KMS-11 (cell line): ENCODE data around the gene TROAP.

Experiments
- H2AFZ ChIP-seq: fragments of 200-600 bp; sonication (generic); 2 replicates; pipeline ENCODE4 v1.6.1; 2016; ENCODE audit warnings: antibody characterized with exemption, mixed run types, low read depth
- H3K27ac ChIP-seq: fragments of 200-600 bp; sonication (generic); 2 replicates; pipeline ENCODE4 v1.6.1; 2016; ENCODE audit warnings: mild to moderate bottlenecking, mixed run types
- H3K27me3 ChIP-seq: fragments of 200-600 bp; sonication (generic); 2 replicates; pipeline ENCODE4 v1.6.1; 2017; ENCODE audit warnings: mild to moderate bottlenecking, low read depth, mixed run types, moderate library complexity; ENCODE audit not compliant: insufficient read depth
- H3K36me3 ChIP-seq: fragments of 200-600 bp; sonication (generic); 2 replicates; pipeline ENCODE4 v1.6.1; 2017; ENCODE audit warnings: mild to moderate bottlenecking, mixed run types; ENCODE audit not compliant: insufficient read depth
- H3K4me1 ChIP-seq: fragments of 200-600 bp; sonication (generic); 2 replicates; pipeline ENCODE4 v1.6.1; 2016; ENCODE audit warnings: mild to moderate bottlenecking, low read depth, mixed run types; ENCODE audit not compliant: poor library complexity, severe bottlenecking
- H3K4me2 ChIP-seq: fragments of 200-600 bp; sonication (generic); 2 replicates; pipeline ENCODE4 v1.7.0; 2016; ENCODE audit warnings: mild to moderate bottlenecking, mixed run types
- H3K4me3 ChIP-seq: fragments of 200-600 bp; sonication (generic); IDR thresholded peaks from 2 replicates; pipeline ENCODE4 v1.6.1; 2017; ENCODE audit warnings: low read depth, low read length, mixed read lengths; ENCODE audit not compliant: insufficient read depth
- H3K79me2 ChIP-seq: fragments of 200-600 bp; sonication (generic); 2 replicates; pipeline ENCODE4 v1.6.1; 2016; ENCODE audit warnings: low read depth, mixed run types; ENCODE audit not compliant: insufficient read depth
- H3K9ac ChIP-seq: fragments of 200-600 bp; sonication (generic); 2 replicates; pipeline ENCODE4 v1.6.1; 2016; ENCODE audit warnings: mild to moderate bottlenecking, mixed run types
- H4K20me1 ChIP-seq: fragments of 200-600 bp; sonication (generic); 2 replicates; pipeline ENCODE4 v1.6.1; 2016; ENCODE audit warnings: mild to moderate bottlenecking, mixed run types; ENCODE audit not compliant: insufficient read depth
- CTCF ChIP-seq: fragments of 200-600 bp; sonication (generic); conservative IDR thresholded peaks from 2 replicates; pipeline ENCODE4 v1.6.1; 2017; ENCODE audit warnings: low read depth, mild to moderate bottlenecking, antibody characterized with exemption, low read length, moderate library complexity, mixed read lengths

TROAP gene

GRCh38 chr12:49364989-49365388, 41.9 kb downstream of the TROAP start:
- H3K27ac ChIP-seq = peak overlapping the region; percentile 81; the same call in 1 of the 2 replicates
- TF ChIP-seq CTCF = no peak
- peak overlapping the region; percentile 86; the same call in 1 of the 2 replicates for H2AFZ ChIP-seq
- peaks cover 31% of the 10 kb centered on the region for H3K4me1 ChIP-seq
- no peaks in the 10 kb centered on the region; the same call in 1 of the 2 replicates for H4K20me1 ChIP-seq
- H3K4me3 ChIP-seq = no peak overlapping the region
- no peak overlapping the region for H3K9ac ChIP-seq
- no peaks in the 10 kb centered on the region for H3K36me3 ChIP-seq
- peaks cover 35% of the 10 kb centered on the region for H3K79me2 ChIP-seq
- peak overlapping the region; percentile 85 for H3K4me2 ChIP-seq
- no peaks in the 10 kb centered on the region for H3K27me3 ChIP-seq

GRCh38 chr12:49365542-49365941, 42.5 kb downstream of the TROAP start:
- H3K4me1 ChIP-seq = peaks cover 37% of the 10 kb centered on the region
- TF ChIP-seq CTCF = no peak
- peak overlapping the region; percentile 93; the same call in 1 of the 2 replicates for H3K9ac ChIP-seq
- peak overlapping the region; percentile 86 for H2AFZ ChIP-seq
- H3K27ac ChIP-seq = peak overlapping the region; percentile 81
- no peak overlapping the region for H3K4me3 ChIP-seq
- H3K27me3 ChIP-seq = no peaks in the 10 kb centered on the region
- H3K4me2 ChIP-seq = peak overlapping the region; percentile 85
- no peaks in the 10 kb centered on the region; the same call in 1 of the 2 replicates for H4K20me1 ChIP-seq
- no peaks in the 10 kb centered on the region for H3K36me3 ChIP-seq
- peaks cover 40% of the 10 kb centered on the region for H3K79me2 ChIP-seq

GRCh38 chr12:49366096-49366651, 43.1 kb downstream of the TROAP start:
- Histone ChIP-seq H3K79me2 (peaks cover 47% of the 10 kb centered on the region), H3K4me1 (peaks cover 43% of the 10 kb centered on the region), H3K4me2 (peak overlapping the region; percentile 85), H3K4me3 (no peak overlapping the region), H3K27me3 (no peaks in the 10 kb centered on the region), H2AFZ (peak overlapping the region; percentile 86), H4K20me1 (peaks cover 2% of the 10 kb centered on the region; the same call in 1 of the 2 replicates), H3K9ac (peak overlapping the region; percentile 93), H3K36me3 (no peaks in the 10 kb centered on the region), H3K27ac (peak overlapping the region; percentile 81)
- no peak for TF ChIP-seq CTCF

- peaks cover 53% of the 10 kb centered on the region for H3K79me2 ChIP-seq
Measured at GRCh38 chr12:49366652-49367380, 43.8 kb downstream of the TROAP start.

More at GRCh38 chr12:49366652-49367380, 43.8 kb downstream of the TROAP start:
- Histone ChIP-seq H2AFZ (peak overlapping the region; percentile 86), H3K27me3 (no peaks in the 10 kb centered on the region), H3K36me3 (no peaks in the 10 kb centered on the region), H3K9ac (peak overlapping the region; percentile 93), H3K4me1 (peaks cover 48% of the 10 kb centered on the region), H3K27ac (peak overlapping the region; percentile 81), H3K4me3 (peak overlapping the region; percentile 39), H4K20me1 (peaks cover 4% of the 10 kb centered on the region; the same call in 1 of the 2 replicates), H3K4me2 (peak overlapping the region; percentile 85)
- TF ChIP-seq CTCF = no peak
